HG03442 (cell line): Measurements from ENCODE around the gene TPRX2.
"Not testable (repeated sequence)": the region's sequence is repeated elsewhere in the genome, so short reads cannot be mapped to it uniquely, and the experiment has no call there.

Source experiments
- ATAC-seq: cut with Tn5 transposase; IDR thresholded peaks from one replicate; pipeline ENCODE4 v1.9.1; 2021; ENCODE audit warnings: mild to moderate bottlenecking, moderate library complexity; ENCODE audit not compliant: unreplicated experiment

Gene TPRX2, protein sequence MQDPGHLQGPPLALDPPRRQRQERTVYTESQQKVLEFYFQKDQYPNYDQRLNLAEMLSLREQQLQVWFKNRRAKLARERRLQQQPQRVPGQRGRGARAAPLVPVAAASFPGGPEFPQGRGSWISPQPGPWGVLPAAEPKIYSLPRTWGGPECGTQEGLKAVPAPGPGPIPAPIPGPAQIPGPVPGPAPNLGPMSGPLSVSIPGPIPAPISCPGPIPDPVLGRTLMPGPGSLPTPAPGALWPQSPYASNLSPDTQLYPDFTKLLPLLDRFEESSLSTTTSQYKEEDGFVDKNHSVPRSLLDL

DNA sequence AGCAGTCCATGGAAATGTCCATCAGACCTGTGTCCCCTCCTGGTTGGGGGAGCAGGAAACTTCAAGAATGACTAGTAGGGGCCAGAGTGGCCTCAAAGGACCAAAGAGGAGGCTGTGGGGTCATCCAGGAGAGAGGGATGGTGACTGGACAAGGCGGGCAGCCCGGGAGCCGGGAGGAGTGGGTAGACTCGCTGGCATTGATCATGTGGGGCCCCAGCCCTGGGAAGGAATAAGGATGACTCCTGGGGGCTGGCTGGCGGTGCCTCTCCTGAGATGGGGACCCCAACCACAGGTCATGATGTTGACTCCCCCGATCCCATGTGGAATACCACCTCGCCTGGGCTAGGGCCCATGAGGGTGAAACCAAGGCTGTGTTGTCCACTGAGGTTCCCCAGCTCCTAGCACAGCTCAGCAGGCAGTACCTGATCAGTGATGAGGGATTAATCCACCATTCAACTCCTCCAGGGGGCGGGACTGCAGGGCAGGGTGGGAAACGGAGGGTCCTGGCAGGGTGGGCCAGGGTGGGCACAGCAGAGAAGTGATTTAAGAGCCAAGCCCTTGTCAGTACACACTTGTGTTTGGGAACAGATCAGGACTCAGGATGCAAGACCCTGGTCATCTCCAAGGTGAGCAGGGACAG lies at the start of gene TPRX2:
Gene TPRX2 (plus strand): TSS at position 590 of the 640 bp plus-strand sequence. CDS start 12 bp downstream, at position 602.
- ATAC-seq = not testable (repeated sequence)

DNA sequence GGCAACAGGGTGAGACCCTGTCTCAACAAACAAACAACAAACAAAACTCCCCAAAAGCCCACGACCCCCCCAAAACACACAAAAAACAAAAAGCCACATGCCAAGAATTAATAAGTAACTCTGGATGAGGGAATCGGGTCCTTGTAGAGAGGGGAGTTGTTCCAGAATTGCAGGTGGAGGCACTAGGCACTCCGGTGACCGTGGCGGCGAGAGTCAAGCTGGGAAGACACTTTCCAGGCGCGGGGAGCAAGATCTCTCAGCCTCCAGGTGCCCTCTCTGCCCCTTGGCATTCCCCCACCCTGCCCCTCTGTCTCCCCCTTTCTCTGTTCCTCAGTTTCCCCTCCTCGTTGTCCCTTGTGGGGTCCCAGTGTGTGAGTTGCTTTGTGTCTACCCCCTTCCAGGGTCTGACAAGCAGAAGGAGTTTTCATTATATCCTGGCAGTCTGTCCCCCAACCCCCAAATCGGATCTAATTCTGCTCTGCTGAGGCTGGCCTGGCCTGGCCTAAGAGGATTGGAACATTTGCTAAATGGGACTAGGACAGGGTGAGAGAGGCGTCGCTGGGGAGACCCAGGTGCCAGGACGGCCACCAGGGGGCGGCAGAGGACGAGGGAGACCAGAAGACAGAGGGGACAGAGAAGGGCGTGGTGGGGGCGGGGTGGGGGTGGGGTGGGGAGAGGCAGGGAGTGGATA lies 45.6 kb upstream of the TPRX2 start:
- no peak for ATAC-seq

DNA sequence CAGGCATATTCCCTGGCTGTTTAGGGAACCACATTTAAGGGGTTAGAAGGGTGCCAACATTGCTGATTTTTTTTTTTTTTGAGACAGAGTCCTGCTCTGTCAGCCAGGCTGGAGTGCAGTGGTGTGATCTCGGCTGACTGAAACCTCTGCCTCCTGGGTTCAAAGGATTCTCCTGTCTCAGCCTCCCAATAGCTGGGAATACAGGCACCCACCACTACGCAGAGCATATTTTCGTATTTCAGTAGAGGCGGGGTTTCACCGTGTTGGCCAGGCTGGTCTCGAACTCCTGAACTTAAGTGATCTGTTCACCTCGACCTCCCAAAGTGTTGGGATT lies 45.1 kb upstream of the TPRX2 start:
- no peak for ATAC-seq

DNA sequence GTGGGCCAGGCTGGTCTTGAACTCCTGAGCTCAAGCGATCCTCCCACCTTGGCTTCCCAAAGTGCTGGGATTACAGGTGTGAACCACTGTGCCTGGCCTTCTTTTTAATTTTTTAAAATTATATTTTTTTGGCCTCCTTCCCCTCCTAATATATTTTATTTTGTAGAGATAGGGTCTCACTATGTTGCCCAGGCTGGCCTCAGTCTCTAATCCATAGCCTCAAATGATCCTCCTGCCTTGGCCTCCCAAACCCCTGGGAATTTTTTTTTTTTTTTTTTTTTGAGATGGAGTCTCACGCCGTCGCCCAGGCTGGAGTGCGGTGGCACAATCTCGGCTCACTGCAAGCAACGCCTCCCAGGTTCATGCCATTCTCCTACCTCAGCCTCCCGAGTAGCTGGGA lies 42.8 kb upstream of the TPRX2 start:
- ATAC-seq = not testable (repeated sequence)

DNA sequence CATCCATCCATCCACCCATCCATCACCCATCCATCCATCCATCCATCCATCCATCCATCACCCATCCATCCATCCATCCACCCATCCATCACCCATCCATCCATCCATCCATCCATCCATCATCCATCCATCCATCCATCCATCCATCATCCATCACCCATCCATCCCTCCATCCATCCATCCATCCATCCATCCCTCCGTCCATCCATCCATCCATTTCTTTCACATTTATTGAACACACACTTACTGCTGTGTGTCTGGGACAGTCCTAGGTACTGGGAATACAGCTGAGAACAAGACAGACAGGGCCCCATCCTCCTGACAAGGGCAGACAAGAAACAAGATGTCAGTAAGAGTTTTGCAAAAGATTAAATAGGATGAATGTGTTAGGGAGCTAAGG lies 40.8 kb upstream of the TPRX2 start:
- not testable (repeated sequence) for ATAC-seq

DNA sequence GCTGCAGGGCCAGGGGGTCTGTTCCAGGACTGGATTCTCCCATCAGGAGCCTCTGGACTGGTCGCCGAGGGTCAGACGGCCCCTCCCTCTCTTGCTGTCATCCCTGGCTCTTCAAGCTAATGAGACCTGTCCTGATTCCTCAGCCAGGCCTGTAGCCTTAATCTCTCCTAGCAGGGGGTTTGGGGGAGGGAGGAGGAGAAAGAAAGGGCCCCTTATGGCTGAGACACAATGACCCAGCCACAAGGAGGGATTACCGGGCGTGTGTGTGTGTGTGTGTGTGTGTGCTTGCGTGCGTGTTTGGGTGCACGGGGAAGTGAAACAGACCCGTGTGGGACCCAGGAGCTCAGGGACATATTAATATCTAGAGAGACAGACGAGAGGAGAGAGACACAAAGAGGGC lies 39.2 kb upstream of the TPRX2 start:
- no peak for ATAC-seq

DNA sequence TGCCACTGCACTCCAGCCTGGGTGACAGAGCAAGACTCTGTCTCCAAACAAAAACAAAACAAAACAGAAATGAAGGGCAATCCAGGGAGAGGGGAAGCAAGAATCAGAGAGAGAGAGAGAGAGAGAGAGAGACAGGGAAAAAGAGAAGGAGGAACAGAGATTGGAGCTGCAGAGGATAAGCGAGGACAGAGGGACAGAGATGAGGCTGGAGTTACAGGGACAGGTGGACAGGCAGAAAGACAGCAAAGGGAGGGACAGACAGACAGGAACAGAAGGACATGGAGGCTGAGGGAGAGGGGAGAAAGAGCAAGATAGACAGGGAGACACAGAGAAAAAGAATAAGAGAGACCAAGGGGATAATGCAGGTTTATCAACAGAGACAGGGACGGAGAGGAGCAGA lies 38.6 kb upstream of the TPRX2 start:
- no peak for ATAC-seq

DNA sequence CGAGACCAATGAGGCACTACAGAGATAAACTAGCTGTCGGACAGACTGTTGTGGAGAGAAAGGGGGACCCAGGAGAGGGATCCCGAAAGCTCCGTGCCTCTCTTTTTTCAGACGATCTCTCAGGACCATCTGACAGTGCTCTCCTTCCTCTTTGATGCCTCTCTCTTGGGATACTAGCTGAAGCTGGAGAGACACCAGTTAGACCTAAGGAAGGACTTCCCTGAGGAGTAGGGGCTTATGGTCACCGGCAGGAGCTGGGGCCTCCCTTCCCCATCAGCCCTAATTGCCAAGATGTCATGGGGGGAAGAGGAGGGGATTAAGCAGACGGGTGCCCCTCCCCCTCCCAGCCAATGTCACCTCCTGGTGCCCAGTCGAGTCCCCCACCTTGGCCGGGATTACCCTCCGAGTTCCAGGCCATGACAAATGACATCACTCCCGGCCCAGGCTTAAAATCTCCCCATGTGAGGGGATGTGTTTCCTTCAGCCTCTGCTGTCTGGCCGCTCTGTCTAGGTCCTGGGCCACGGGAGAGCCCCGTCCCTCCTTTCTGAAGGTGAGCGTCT lies 37.5 kb upstream of the TPRX2 start, which contains the start of gene CRX:
Gene CRX (plus strand): TSS at position 478 of the 561 bp plus-strand sequence. CDS start 12,507 bp downstream, outside the sequence.
- ATAC-seq = no peak

DNA sequence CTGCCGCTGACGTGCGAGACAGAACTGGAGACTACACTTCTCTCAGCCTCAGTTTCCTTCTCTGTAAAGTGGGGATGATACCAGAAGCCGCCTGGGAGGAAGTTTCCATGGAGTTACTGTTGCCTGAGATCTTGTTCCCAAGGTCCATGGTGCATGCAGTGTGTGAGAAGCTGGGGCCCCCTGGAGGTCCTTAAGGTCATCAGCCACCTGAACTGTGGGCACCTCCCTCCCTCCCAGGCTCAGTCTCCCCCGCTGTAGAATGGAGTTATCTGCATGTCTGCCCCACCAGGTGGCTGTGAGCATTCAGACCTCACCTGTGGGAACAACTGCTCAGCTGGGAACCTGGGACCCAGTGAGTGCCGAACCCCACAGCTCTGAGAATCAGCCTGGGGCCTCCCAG lies 34.6 kb upstream of the TPRX2 start:
- no peak for ATAC-seq

DNA sequence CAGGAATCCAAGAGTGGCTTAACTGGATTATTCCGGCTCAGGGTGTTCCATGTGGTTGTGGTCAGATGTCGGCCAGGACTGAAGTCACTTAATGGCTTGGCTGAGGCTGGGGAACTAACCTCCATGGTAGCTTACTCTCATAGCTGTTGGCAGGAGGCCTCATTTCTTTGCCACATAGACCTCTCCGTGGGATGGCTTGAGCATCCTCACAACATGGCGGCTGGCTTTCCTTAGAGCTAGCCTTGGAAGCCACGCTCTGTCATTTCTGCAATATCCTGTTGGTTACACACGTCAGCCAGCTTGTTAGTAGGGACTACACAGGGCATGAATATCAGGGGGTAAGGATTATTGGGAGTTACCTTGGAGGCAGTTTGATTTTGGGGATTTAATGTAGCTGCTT lies 32.2 kb upstream of the TPRX2 start:
- no peak for ATAC-seq

DNA sequence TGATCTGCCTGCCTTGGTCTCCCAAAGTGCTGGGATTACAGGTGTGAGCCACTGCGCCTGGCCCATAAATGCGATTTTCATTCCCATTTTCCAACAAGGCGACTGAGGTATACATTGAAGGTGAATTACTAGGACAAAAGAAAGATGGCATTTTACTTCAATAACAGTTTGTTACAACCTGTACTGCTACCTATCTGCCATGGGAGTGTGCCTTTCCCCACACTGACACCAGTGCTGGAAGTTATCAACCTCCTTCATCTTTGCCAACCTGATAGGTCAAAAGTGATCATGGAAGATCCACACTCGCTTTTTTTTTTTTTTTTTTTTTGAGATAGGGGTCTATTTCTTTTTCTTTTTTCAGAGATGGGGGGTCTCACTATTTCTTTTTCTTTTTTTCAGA lies 26.3 kb upstream of the TPRX2 start:
- no peak for ATAC-seq

DNA sequence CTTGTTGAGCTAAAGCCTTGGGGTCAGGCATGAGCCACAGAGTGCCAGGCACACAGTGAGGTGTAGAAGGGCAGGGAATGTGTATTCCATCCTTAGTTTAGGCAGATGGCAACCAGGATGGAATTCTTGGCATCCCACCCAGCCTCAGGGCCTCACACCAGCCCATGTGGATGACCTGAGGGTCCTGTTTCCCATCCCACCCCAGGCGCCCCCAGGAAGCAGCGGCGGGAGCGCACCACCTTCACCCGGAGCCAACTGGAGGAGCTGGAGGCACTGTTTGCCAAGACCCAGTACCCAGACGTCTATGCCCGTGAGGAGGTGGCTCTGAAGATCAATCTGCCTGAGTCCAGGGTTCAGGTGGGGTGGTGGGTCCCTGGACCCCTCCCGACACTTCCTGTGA lies 23.0 kb upstream of the TPRX2 start:
- no peak for ATAC-seq

DNA sequence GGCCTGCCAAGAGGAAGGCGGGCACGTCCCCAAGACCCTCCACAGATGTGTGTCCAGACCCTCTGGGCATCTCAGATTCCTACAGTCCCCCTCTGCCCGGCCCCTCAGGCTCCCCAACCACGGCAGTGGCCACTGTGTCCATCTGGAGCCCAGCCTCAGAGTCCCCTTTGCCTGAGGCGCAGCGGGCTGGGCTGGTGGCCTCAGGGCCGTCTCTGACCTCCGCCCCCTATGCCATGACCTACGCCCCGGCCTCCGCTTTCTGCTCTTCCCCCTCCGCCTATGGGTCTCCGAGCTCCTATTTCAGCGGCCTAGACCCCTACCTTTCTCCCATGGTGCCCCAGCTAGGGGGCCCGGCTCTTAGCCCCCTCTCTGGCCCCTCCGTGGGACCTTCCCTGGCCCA lies 19.6 kb upstream of the TPRX2 start:
- ATAC-seq = no peak

DNA sequence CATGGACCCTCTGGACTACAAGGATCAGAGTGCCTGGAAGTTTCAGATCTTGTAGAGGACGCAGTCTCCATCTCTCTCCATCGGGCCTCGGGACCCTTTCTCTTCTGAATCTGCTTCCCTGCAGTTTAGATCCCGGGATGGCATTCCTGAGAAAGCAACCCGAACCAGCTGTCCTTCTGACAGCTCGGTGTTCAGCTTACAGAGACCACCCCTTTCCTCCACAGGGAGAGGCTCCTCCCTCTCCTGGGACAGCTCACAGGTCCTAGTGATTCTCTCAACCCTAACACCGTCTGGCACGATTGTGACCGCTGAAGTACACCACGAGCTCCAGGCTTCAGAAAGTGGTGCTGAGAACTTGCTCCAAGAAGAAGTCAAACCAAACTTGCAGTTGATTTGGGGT lies 19.1 kb upstream of the TPRX2 start:
- ATAC-seq = no peak

DNA sequence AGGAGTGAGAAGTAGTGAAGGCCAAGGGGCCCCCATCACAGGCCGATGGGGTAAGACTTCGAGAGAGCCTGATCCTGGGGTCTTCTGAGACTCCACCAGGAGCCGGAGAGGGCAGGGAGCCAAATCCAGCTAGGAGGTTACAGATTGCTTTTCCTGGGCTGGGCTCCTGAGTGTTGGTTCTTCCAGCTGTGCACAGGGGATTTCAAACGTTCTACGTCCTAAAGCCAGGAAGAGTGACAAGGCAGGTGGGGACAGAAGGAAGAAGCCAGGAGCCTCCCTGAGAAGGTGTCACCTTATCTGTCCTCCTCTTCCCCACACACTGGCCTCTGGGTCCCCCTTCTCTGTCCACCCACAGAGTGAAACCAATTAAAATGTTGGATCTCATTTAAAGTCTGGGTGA lies 16.1 kb upstream of the TPRX2 start:
- ATAC-seq = no peak

DNA sequence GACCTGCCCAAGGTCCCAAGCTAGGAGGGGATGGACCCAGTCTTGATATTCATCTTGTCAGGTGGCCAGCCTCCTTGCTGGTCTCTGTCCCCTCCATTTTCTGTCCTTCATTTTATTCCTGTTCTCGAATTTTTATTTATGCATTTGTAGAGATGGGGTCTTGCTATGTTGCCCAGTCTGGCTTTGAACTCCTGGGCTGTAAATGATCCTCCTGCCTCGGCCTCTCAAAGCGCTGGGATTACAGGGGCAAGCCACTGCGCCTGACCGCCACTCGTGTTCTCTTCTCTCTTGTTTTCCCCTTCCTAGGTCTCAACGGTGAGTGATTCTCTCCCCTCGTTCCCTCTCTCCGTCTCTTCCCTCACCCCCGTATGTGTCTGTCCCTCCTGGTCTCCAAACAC lies 10.6 kb upstream of the TPRX2 start:
- ATAC-seq = no peak

DNA sequence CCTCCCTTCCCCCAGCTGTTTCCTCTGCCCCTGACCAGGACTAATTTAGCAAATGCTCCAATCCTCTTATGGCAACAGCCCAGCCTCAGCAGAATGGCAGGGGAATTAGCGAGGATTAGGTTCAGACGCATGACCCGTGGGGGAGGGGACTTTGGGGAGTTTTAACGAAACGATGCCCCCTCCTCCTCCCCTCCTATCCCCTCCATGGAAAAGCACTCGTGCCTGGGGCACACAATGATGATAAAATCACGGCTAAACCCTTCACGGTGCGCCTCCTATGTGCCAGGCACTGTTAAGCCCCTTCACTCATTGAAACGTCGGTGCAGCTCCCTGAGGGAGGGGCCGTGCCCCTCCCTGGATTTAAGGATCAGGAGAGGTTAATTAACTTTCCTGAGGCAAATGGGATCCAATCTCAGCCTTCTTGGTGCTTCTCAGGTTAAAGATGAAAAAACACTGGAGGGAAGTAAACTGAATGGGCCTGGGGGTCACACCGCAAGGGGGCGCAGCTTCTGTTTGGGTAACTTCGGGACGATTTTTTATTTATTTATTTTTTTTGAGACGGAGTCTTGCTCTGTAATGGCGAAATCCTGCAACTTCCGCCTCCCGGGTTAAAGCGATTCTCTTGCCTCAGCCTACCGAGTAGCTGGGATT lies 10.1 kb upstream of the TPRX2 start:
- ATAC-seq = no peak

DNA sequence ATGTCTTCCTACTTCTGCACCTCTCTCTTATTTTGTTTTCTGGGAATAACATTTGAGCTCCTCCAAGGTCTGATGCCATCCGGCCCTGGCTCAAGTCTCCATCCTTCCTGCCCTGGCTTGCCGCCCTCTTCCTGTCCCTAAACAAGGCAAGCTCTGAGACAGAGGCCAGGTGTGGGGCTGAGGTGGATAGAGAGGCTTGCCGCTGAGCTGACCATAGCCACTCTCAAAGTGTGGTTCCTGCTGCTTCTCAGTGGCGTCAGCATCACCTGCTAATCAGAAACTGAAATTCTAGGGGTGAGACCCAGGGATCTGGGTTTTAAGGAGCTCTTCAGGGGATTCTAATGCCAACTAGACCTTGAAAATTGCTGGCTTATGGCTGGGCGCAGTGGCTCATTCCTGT lies 6.0 kb upstream of the TPRX2 start:
- ATAC-seq = no peak

DNA sequence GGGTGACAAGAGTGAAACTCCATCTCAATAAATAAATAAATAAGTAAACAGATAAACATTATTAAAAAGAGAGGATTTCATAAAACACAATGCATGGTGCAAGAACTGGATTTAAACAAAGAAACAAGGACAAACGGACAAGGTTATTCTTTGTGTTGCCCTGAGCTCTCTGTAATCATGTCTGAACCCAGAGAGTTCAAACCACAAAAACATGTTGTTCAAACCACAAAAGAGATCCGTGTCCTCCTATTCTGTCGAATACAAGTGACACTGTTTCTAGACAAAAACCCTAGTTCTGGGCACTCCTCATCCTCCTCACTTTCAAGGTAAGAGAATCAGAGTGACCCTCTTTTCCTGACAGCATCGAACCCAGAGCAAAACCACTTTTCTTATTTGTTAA lies 4.6 kb upstream of the TPRX2 start:
- ATAC-seq = no peak

DNA sequence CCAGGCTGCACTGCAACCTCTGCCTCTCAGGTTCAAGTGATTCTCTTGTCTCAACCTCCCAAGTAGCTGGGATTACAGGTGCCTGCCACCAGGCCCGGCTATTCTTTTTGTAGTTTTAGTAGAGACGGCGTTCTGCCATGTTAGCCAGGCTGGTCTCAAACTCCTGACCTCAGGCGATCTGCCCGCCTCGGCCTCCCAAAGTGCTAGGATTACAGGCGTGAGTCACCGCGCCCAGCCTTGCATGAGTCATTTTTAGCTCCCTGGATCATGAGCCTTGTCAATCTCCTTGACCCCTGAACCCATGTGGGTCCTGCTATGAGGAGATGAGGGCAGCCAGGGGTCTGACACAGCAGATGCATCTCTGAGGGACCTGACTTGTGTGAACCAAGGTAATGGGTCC lies 804 bp upstream of the TPRX2 start:
- ATAC-seq = not testable (repeated sequence)

DNA sequence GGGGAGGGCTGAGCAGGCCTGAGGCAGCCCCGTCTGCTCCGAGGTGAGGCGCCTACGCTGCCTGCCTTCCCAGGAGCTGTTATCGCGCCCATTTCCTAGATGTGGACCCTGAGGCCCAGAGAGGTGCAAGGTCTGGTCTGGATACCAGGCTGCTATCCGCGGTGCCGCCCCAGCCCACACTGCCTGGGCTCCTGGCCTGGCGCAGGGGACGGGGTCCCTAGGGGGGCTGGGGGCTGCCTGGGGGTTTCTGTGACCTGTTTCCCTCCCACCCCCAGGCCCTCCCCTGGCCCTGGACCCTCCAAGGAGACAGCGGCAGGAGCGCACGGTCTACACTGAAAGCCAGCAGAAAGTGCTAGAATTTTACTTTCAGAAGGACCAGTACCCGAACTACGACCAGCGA lies 803 bp downstream of the TPRX2 start:
- ATAC-seq = not testable (repeated sequence)
